Panc1 (cell line): ENCODE data around the gene DVL3. TPM values are rescaled to one million over a fixed set of nuclear protein-coding genes. Genes with fewer than 3 reads are reported as not detected.
"Not testable (repeated sequence)": the region's sequence is repeated elsewhere in the genome, so short reads cannot be mapped to it uniquely, and the experiment has no call there.

ENCODE experiments used
- ATAC-seq: fragments of 200-7000 bp; cut with Tn5 transposase; 2 replicates; pipeline ENCODE4 v1.9.1; 2020; ENCODE audit warnings: mild to moderate bottlenecking, moderate library complexity
- BruUV-seq: library from RNA; stranded (reverse); fragments of 400-500 nt; replicated peaks from 2 replicates; lab custom pipeline; 2021; lab: Mats Ljungman, UMichigan
- CTCF ChIA-PET: fragments of 300-600 bp; sonication (Branson Sonifier 250); formaldehyde crosslinking; loops from one replicate; lab custom pipeline; 2022; ENCODE audit warnings: antibody characterized with exemption; lab: Charles Lee
- POLR2A ChIA-PET: fragments of 300-600 bp; sonication (Branson Sonifier 250); formaldehyde crosslinking; loops from one replicate; lab custom pipeline; 2022; ENCODE audit warnings: antibody characterized with exemption; lab: Charles Lee
- DNase-seq: peaks from one replicate; pipeline ENCODE4 v3.0.0-alpha.2; 2010; ENCODE audit warnings: low read depth, low spot score
- H3K27ac ChIP-seq: 2 replicates; pipeline ENCODE4 v1.5.1; 2011; ENCODE audit warnings: mild to moderate bottlenecking, low read length, inconsistent platforms
- H3K27me3 ChIP-seq: fragments of 200-500 bp; sonication (Bioruptor generic); 2 replicates; pipeline ENCODE4 v1.6.0; 2014; ENCODE audit warnings: low read length, inconsistent platforms; ENCODE audit not compliant: control insufficient read depth, insufficient read depth
- H3K36me3 ChIP-seq: fragments of 200-500 bp; sonication (Bioruptor generic); 2 replicates; pipeline ENCODE4 v1.5.1; 2014; ENCODE audit warnings: inconsistent platforms, mild to moderate bottlenecking, low read length, moderate library complexity; ENCODE audit not compliant: control insufficient read depth, insufficient read depth
- H3K4me1 ChIP-seq: 2 replicates; pipeline ENCODE4 v1.5.1; 2011; ENCODE audit warnings: inconsistent platforms, mild to moderate bottlenecking, low read length, moderate library complexity; ENCODE audit not compliant: control insufficient read depth, insufficient read depth
- H3K4me3 ChIP-seq, 2 experiments: 2 replicates each; pipeline ENCODE4 v1.5.1; 2011 to 2012; ENCODE audit warnings: low read depth in 2 of 2, low read length in 2 of 2, mild to moderate bottlenecking in 2 of 2, inconsistent platforms in 1 of 2, moderate library complexity in 1 of 2
- H3K9me3 ChIP-seq: fragments of 200-500 bp; sonication (Bioruptor generic); 2 replicates; pipeline ENCODE4 v1.5.1; 2014; ENCODE audit warnings: low read depth, mild to moderate bottlenecking, inconsistent platforms, low read length, moderate library complexity; ENCODE audit not compliant: control insufficient read depth, insufficient read depth
- CTCF ChIP-seq: fragments of 450-650 bp; IDR thresholded peaks from 2 replicates; pipeline ENCODE4 v1.5.1; 2017; ENCODE audit warnings: mild to moderate bottlenecking
- POLR2AphosphoS5 ChIP-seq: IDR thresholded peaks from 2 replicates; pipeline ENCODE4 v1.6.1; 2012; ENCODE audit warnings: mild to moderate bottlenecking, low read depth, low read length, moderate library complexity
- SIN3A ChIP-seq: IDR thresholded peaks from 2 replicates; pipeline ENCODE4 v1.6.1; 2012; ENCODE audit warnings: low read depth, mild to moderate bottlenecking, low read length, moderate library complexity, borderline replicate concordance; ENCODE audit not compliant: insufficient read depth
- TCF7L2 ChIP-seq: IDR thresholded peaks from 2 replicates; pipeline ENCODE4 v1.6.1; 2011; ENCODE audit warnings: mild to moderate bottlenecking, low read depth, low read length, inconsistent platforms
- in situ Hi-C: cut with HindIII; loops from 2 replicates; pipeline ENCODE4 v1.10.0; 2016; ENCODE audit warnings: low sequenced_read_pairs, low pct_unique_long_range_greater_than_20kb
- intact Hi-C: fragments of 100-400 bp; cut with micrococcal nuclease; formaldehyde crosslinking; loops from one replicate; pipeline ENCODE4 v1.10.0; 2022; ENCODE audit not compliant: unreplicated experiment
- total RNA-seq: library from RNA; stranded (reverse); gene quantifications from one replicate; pipeline ENCODE4 v1.2.1, GENCODE V29; 2021; ENCODE audit not compliant: unreplicated experiment
- TF ChIP-seq, protein P1 (sequence below), 2 experiments: IDR thresholded peaks; 2 replicates each; pipeline ENCODE4 v1.6.1; 2011 to 2012; ENCODE audit warnings: low read depth in 2 of 2, control low read depth in 1 of 2, low read length in 1 of 2, mild to moderate bottlenecking in 1 of 2, moderate library complexity in 1 of 2; ENCODE audit not compliant: insufficient read depth in 1 of 2

Gene DVL3
- total RNA-seq, 1 experiment from 2014 or later, result 97.2 TPM

GRCh38 chr3:184149123-184149522 lies 6.1 kb upstream of the DVL3 start:
- peaks cover 4% of the 10 kb centered on the region; the same call in 1 of the 2 replicates for H3K36me3 ChIP-seq
- H3K4me1 ChIP-seq, result peaks cover 4% of the 10 kb centered on the region; the same call in 1 of the 2 replicates
- H3K4me3 ChIP-seq, result no peak overlapping the region
- no peak for ATAC-seq
- H3K27me3 ChIP-seq, result no peaks in the 10 kb centered on the region
- no peak for DNase-seq
- TF ChIP-seq CTCF (no peak), POLR2AphosphoS5 (no peak), SIN3A (no peak), TCF7L2 (no peak)
- TF ChIP-seq, protein P1, sequence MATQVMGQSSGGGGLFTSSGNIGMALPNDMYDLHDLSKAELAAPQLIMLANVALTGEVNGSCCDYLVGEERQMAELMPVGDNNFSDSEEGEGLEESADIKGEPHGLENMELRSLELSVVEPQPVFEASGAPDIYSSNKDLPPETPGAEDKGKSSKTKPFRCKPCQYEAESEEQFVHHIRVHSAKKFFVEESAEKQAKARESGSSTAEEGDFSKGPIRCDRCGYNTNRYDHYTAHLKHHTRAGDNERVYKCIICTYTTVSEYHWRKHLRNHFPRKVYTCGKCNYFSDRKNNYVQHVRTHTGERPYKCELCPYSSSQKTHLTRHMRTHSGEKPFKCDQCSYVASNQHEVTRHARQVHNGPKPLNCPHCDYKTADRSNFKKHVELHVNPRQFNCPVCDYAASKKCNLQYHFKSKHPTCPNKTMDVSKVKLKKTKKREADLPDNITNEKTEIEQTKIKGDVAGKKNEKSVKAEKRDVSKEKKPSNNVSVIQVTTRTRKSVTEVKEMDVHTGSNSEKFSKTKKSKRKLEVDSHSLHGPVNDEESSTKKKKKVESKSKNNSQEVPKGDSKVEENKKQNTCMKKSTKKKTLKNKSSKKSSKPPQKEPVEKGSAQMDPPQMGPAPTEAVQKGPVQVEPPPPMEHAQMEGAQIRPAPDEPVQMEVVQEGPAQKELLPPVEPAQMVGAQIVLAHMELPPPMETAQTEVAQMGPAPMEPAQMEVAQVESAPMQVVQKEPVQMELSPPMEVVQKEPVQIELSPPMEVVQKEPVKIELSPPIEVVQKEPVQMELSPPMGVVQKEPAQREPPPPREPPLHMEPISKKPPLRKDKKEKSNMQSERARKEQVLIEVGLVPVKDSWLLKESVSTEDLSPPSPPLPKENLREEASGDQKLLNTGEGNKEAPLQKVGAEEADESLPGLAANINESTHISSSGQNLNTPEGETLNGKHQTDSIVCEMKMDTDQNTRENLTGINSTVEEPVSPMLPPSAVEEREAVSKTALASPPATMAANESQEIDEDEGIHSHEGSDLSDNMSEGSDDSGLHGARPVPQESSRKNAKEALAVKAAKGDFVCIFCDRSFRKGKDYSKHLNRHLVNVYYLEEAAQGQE (IDR thresholded peaks at IDR 0.05; ENCODE audit: insufficient read depth in 1 of 2, low read depth in 2 of 2, low read length in 1 of 2), result no peak
- in situ Hi-C loops (no loop called here), intact Hi-C loops (loop anchor here (5.0 to 10.0 kb wide), 2 partner anchors 93 to 136 kb away; no protein-coding TSS in a partner anchor)
- no TSS peak for BruUV-seq
- ChIA-PET CTCF (interaction anchor here (0.6 kb wide), 1 partner anchor 140 kb away, joined by 4 read pairs; no protein-coding TSS in a partner anchor), POLR2A (interaction anchor here (0.7 kb wide), 1 partner anchor 97 kb away, joined by 4 read pairs; no protein-coding TSS in a partner anchor)
- H3K27ac ChIP-seq, result no peak overlapping the region
- no peaks in the 10 kb centered on the region for H3K9me3 ChIP-seq

DNA sequence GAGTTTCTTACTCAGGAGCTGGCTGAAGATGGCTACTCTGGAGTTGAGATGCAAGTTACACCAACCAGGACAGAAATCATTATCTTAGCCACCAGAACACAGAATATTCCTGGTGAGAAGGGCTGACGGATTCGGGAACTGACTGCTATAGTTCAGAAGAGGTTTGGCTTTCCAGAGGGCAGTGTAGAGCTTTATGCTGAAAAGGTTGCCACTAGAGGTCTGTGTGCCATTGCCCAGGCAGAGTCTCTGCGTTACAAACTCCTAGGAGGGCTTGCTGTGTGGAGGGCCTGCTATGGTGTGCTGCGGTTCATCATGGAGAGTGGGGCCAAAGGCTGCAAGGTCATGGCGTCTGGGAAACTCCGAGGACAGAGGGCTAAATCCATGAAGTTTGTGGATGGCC lies 5.4 kb upstream of the DVL3 start:
- H3K27ac ChIP-seq, H3K36me3 ChIP-seq, H3K9me3 ChIP-seq, H3K4me3 ChIP-seq, H3K27me3 ChIP-seq, BruUV-seq, CTCF ChIA-PET, POLR2A ChIA-PET, in situ Hi-C loops, H3K4me1 ChIP-seq, DNase-seq: not testable (repeated sequence)
- ATAC-seq, result peak; percentile 72
- intact Hi-C loops, result loop anchor here (5.0 to 10.0 kb wide), 2 partner anchors 93 to 135 kb away; no protein-coding TSS in a partner anchor
